Measurements from ENCODE around the gene APOA1.

Gene APOA1

GRCh38 chr11:116833816-116834534 is 3.4 kb downstream of the APOA1 start:
- DNase-seq (ENCODE audit: low read depth), result no peak

GRCh38 chr11:116833491-116833815 is 4.0 kb downstream of the APOA1 start:
- DNase-seq (ENCODE audit: low read depth), result no peak

- no peak for DNase-seq (ENCODE audit: low read depth)
Measured at GRCh38 chr11:116832350-116833290, 4.8 kb downstream of the APOA1 start.

GRCh38 chr11:116831790-116832349 is 5.6 kb downstream of the APOA1 start:
- DNase-seq (ENCODE audit: low read depth), result no peak

GRCh38 chr11:116830184-116830912 is 7.1 kb downstream of the APOA1 start:
- DNase-seq (ENCODE audit: low read depth), result no peak

- DNase-seq (ENCODE audit: low read depth), result no peak
Measured at GRCh38 chr11:116829525-116830183, 7.8 kb downstream of the APOA1 start, which contains the start of gene APOC3. Gene APOC3 (plus strand): TSS chr11:116829907. CDS start chr11:116830583, 676 bp downstream.

- DNase-seq (ENCODE audit: low read depth), result no peak
Measured at GRCh38 chr11:116828632-116829524, 8.5 kb downstream of the APOA1 start.

- DNase-seq (ENCODE audit: low read depth), result no peak
Measured at GRCh38 chr11:116827461-116827860, 10.0 kb downstream of the APOA1 start.

- DNase-seq (ENCODE audit: low read depth), result no peak
Measured at GRCh38 chr11:116826751-116827431, 10.5 kb downstream of the APOA1 start.

- DNase-seq (ENCODE audit: low read depth), result no peak
Measured at GRCh38 chr11:116825854-116826750, 11.3 kb downstream of the APOA1 start.

GRCh38 chr11:116825434-116825833 is 12.0 kb downstream of the APOA1 start:
- no peak for DNase-seq (ENCODE audit: low read depth)

GRCh38 chr11:116823031-116823843 is 14.2 kb downstream of the APOA1 start, which contains the start of gene APOA4:
Gene APOA4 (minus strand): TSS chr11:116823304. CDS start chr11:116823191, 113 bp downstream.
- DNase-seq (ENCODE audit: low read depth), result no peak

GRCh38 chr11:116822575-116822974 is 14.8 kb downstream of the APOA1 start:
- no peak for DNase-seq (ENCODE audit: low read depth)

- DNase-seq (ENCODE audit: low read depth), result no peak
Measured at GRCh38 chr11:116821050-116821918, 16.1 kb downstream of the APOA1 start.

GRCh38 chr11:116819049-116819448 is 18.4 kb downstream of the APOA1 start:
- no peak for DNase-seq (ENCODE audit: low read depth)

- DNase-seq (ENCODE audit: low read depth), result no peak
Measured at GRCh38 chr11:116814502-116814901, 22.9 kb downstream of the APOA1 start.
